SU-DHL-6 (cell line): ENCODE data around the gene FSTL4.

Experiments used
- H2AFZ ChIP-seq: fragments of 200-600 bp; sonication (generic); 2 replicates; pipeline ENCODE4 v1.6.1; 2014; ENCODE audit warnings: low read depth, mild to moderate bottlenecking, moderate library complexity, mixed read lengths, antibody characterized with exemption, low read length; ENCODE audit not compliant: severe bottlenecking
- H3F3A ChIP-seq: fragments of 200-600 bp; shearing (Covaris generic); 2 replicates; pipeline ENCODE4 v1.6.0; 2016; ENCODE audit warnings: antibody characterized with exemption, mild to moderate bottlenecking; ENCODE audit not compliant: insufficient read depth
- H3K27ac ChIP-seq: fragments of 200-600 bp; sonication (generic); 2 replicates; pipeline ENCODE4 v1.5.1; 2016; ENCODE audit warnings: low read depth, mild to moderate bottlenecking, low read length, moderate library complexity, mixed read lengths
- H3K27me3 ChIP-seq: fragments of 200-600 bp; sonication (generic), shearing (Covaris generic); 2 replicates; pipeline ENCODE4 v1.6.0; 2014; ENCODE audit warnings: mild to moderate bottlenecking, low read length
- H3K36me3 ChIP-seq: fragments of 200-600 bp; sonication (generic); 2 replicates; pipeline ENCODE4 v1.6.1; 2014; ENCODE audit warnings: mild to moderate bottlenecking, low read length, mixed read lengths
- H3K4me2 ChIP-seq: fragments of 300-600, 200-600 bp; shearing (Covaris generic), sonication (generic); 2 replicates; pipeline ENCODE4 v1.6.0; 2014; ENCODE audit warnings: low read length, low read depth, mild to moderate bottlenecking; ENCODE audit not compliant: poor library complexity, severe bottlenecking
- H3K4me3 ChIP-seq: fragments of 200-600 bp; sonication (generic); 2 replicates; pipeline ENCODE4 v1.5.1; 2014; ENCODE audit warnings: antibody characterized with exemption, low read length, mild to moderate bottlenecking, mixed read lengths; ENCODE audit not compliant: insufficient read depth, poor library complexity, severe bottlenecking
- H3K79me2 ChIP-seq: fragments of 200-600 bp; sonication (generic); 2 replicates; pipeline ENCODE4 v1.6.1; 2014; ENCODE audit warnings: mild to moderate bottlenecking, low read length, moderate library complexity; ENCODE audit not compliant: insufficient read depth
- H3K9ac ChIP-seq: fragments of 200-600 bp; sonication (generic); 2 replicates; pipeline ENCODE4 v1.7.0; 2014; ENCODE audit warnings: mild to moderate bottlenecking, low read length
- H3K9me2 ChIP-seq: fragments of 200-600 bp; sonication (generic); replicated peaks from 2 replicates; pipeline ENCODE4 v1.6.1; 2014; ENCODE audit warnings: low read length; ENCODE audit not compliant: insufficient read depth
- H3K9me3 ChIP-seq: fragments of 200-600 bp; sonication (generic); 2 replicates; pipeline ENCODE4 v1.6.1; 2014; ENCODE audit warnings: low read length, mixed read lengths; ENCODE audit not compliant: insufficient read depth
- H4K20me1 ChIP-seq: fragments of 200-600 bp; sonication (generic); 2 replicates; pipeline ENCODE4 v1.6.1; 2014; ENCODE audit warnings: low read depth, mild to moderate bottlenecking, antibody characterized with exemption, low read length, moderate library complexity, mixed read lengths
- CTCF ChIP-seq: fragments of 200-600 bp; sonication (generic); IDR thresholded peaks from one replicate; pipeline ENCODE4 v1.5.1; 2017; ENCODE audit warnings: antibody characterized with exemption, mild to moderate bottlenecking, low read length, moderate library complexity; ENCODE audit not compliant: insufficient read depth, poor library complexity, severe bottlenecking
- EZH2phosphoT487 ChIP-seq: fragments of 200-600 bp; sonication (generic), shearing (Covaris generic); conservative IDR thresholded peaks from 2 replicates; pipeline ENCODE4 v1.6.1; 2018; ENCODE audit warnings: mild to moderate bottlenecking, antibody characterized with exemption, low read length, moderate library complexity, mixed read lengths

Gene FSTL4

DNA sequence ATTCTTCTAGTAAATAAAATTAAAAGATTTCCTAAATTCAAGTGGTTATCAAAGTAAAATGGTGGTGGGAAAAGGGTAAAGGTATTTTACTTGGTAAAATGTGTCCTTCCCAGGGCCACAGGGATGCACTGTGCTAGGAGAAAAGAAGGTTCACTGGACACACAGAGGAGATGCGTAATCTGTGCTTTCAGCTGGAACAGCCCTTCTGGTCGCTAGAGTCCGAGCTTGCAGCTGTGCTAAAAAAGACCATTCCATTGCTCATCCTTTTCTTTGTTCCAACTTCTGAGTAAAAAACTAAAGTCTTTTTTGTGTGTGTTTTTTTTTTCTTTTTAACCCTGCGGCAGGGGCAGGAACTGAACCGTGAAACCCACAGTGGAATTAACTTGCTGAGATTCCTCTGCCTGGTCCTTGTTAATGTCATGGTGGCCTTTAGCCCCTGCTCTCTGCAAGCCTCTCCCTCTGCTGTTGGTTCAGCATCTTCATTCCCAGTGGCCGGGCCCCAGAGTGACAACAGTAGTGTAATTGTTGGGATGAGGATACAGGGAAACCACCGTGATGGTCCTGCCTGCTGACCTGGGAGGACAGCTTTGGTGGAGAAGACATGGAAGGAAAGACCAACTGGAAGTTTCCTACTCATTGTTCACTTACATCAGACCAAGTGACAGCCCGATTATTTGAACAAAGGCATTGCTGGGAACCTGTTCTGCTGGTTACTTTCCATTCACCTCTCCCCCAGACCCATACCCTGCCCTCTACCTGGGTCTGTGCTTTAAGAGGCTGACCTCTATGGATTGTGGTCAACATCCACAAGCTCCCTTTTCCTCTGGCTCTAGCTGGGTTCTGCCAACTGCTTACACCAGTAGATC lies 31.9 kb upstream of the FSTL4 start:
- no peaks in the 10 kb centered on the region for H3K79me2 ChIP-seq
- TF ChIP-seq EZH2phosphoT487 (no peak), CTCF (no peak)
- no peaks in the 10 kb centered on the region for H3K36me3 ChIP-seq
- H3F3A ChIP-seq, result no peaks in the 10 kb centered on the region
- no peak overlapping the region for H3K27ac ChIP-seq
- H3K27me3 ChIP-seq, result no peaks in the 10 kb centered on the region
- H3K9ac ChIP-seq, result no peak overlapping the region
- H3K9me3 ChIP-seq, result no peaks in the 10 kb centered on the region
- H3K9me2 ChIP-seq, result no peaks in the 10 kb centered on the region
- H4K20me1 ChIP-seq, result no peaks in the 10 kb centered on the region
- no peak overlapping the region for H3K4me3 ChIP-seq
- H3K4me2 ChIP-seq, result no peak overlapping the region
- no peak overlapping the region for H2AFZ ChIP-seq

GRCh38 chr5:133643365-133643764 lies 31.0 kb upstream of the FSTL4 start:
- Histone ChIP-seq H3K27ac (no peak overlapping the region), H3K9me3 (no peaks in the 10 kb centered on the region), H3K4me3 (no peak overlapping the region), H3K4me2 (no peak overlapping the region), H3K27me3 (no peaks in the 10 kb centered on the region), H3K9me2 (no peaks in the 10 kb centered on the region), H3K36me3 (no peaks in the 10 kb centered on the region), H3F3A (no peaks in the 10 kb centered on the region), H3K9ac (no peak overlapping the region), H3K79me2 (no peaks in the 10 kb centered on the region), H4K20me1 (no peaks in the 10 kb centered on the region), H2AFZ (no peak overlapping the region)
- no peak for TF ChIP-seq CTCF
- no peak for TF ChIP-seq EZH2phosphoT487

GRCh38 chr5:133642153-133642722 lies 29.9 kb upstream of the FSTL4 start:
- H3K4me2 ChIP-seq, result no peak overlapping the region
- H3K27ac ChIP-seq, result no peak overlapping the region
- H4K20me1 ChIP-seq, result no peaks in the 10 kb centered on the region
- no peaks in the 10 kb centered on the region for H3K79me2 ChIP-seq
- H3K9me2 ChIP-seq, result no peaks in the 10 kb centered on the region
- no peak overlapping the region for H3K4me3 ChIP-seq
- H3K27me3 ChIP-seq, result no peaks in the 10 kb centered on the region
- H2AFZ ChIP-seq, result no peak overlapping the region
- TF ChIP-seq EZH2phosphoT487 (no peak), CTCF (no peak)
- H3K9me3 ChIP-seq, result no peaks in the 10 kb centered on the region
- H3F3A ChIP-seq, result no peaks in the 10 kb centered on the region
- H3K36me3 ChIP-seq, result no peaks in the 10 kb centered on the region
- no peak overlapping the region for H3K9ac ChIP-seq
